Posterior vena cava (tissue), 2 donors: ENCODE data around the gene TRAPPC2L. TPM values are rescaled to one million over a fixed set of nuclear protein-coding genes. Genes with fewer than 3 reads are reported as not detected.

ENCODE experiments used
- DNase-seq: peaks from one replicate; pipeline ENCODE4 v3.0.0-alpha.2; 2020; ENCODE audit warnings: low spot score
- intact Hi-C, 2 donors: fragments of 100-400 bp; cut with DNase I; formaldehyde crosslinking; loops; one replicate each; pipeline versions ENCODE4 v1.14.1 to v1.14.2; 2022 to 2023
- total RNA-seq, 2 donors: library from RNA; stranded (reverse); fragmentation: NEBNext Ultra II Directional; extraction: Animal tissue kit (Norgen Biotek cat#: 25700); gene quantifications; one replicate each; pipeline ENCODE4 v1.2.1, GENCODE V29; 2021
- donor health status: DM: yes; HTN: yes; CAD: no.
- donor health status: DM: yes; HTN: yes; CAD: no.

TRAPPC2L gene
- total RNA-seq, 2 donors from 2014 or later: 28.7 to 47.9 TPM

- DNase-seq: no peak
- intact Hi-C loops: no loop called here
These were observed 40.9 kb downstream of the TRAPPC2L start for GRCh38 chr16:88897696-88898425.

GRCh38 chr16:88899901-88900661 lies 43.2 kb downstream of the TRAPPC2L start:
- intact Hi-C loops: no loop called here
- DNase-seq: no peak

- no peak for DNase-seq
- intact Hi-C loops: no loop called here
These were observed 43.7 kb downstream of the TRAPPC2L start for GRCh38 chr16:88900662-88901052.

- intact Hi-C loops: no loop called here
- no peak for DNase-seq
These were observed 44.9 kb downstream of the TRAPPC2L start for GRCh38 chr16:88901718-88902337.

GRCh38 chr16:88902744-88903143 lies 45.8 kb downstream of the TRAPPC2L start:
- intact Hi-C loops: no loop called here
- DNase-seq: no peak

- intact Hi-C loops: no loop called here
- no peak for DNase-seq
These were observed 46.3 kb downstream of the TRAPPC2L start for GRCh38 chr16:88903267-88903666.

GRCh38 chr16:88904676-88905365 lies 47.9 kb downstream of the TRAPPC2L start:
- no peak for DNase-seq
- intact Hi-C loops: no loop called here

GRCh38 chr16:88905563-88905962 lies 48.6 kb downstream of the TRAPPC2L start:
- intact Hi-C loops: no loop called here
- no peak for DNase-seq

GRCh38 chr16:88906020-88906419 lies 49.1 kb downstream of the TRAPPC2L start:
- DNase-seq: no peak

GRCh38 chr16:88906535-88907105 lies 49.7 kb downstream of the TRAPPC2L start:
- intact Hi-C loops: no loop called here
- no peak for DNase-seq

More at GRCh38 chr16:88906020-88906419, 49.1 kb downstream of the TRAPPC2L start:
- intact Hi-C loops: no loop called here

GRCh38 chr16:88907768-88908167 lies 50.8 kb downstream of the TRAPPC2L start:
- no peak for DNase-seq
- intact Hi-C loops: no loop called here

- no peak for DNase-seq
- intact Hi-C loops: no loop called here
These were observed 51.4 kb downstream of the TRAPPC2L start for GRCh38 chr16:88908307-88908706.

GRCh38 chr16:88909431-88910210 lies 52.7 kb downstream of the TRAPPC2L start:
- intact Hi-C loops: loop anchor here in 1 of 2 donors (1.0 kb wide), 1 partner anchor 95 kb away; no protein-coding TSS in a partner anchor
- no peak for DNase-seq

GRCh38 chr16:88910284-88911135 lies 53.6 kb downstream of the TRAPPC2L start:
- no peak for DNase-seq
- intact Hi-C loops: no loop called here

- intact Hi-C loops: no loop called here
- DNase-seq: no peak
These were observed 54.4 kb downstream of the TRAPPC2L start for GRCh38 chr16:88911136-88911945.

GRCh38 chr16:88911946-88912310 lies 55.0 kb downstream of the TRAPPC2L start:
- no peak for DNase-seq

More at GRCh38 chr16:88911946-88912310, 55.0 kb downstream of the TRAPPC2L start:
- intact Hi-C loops: no loop called here
